ENCODE results near the gene NFKB2.
A peak's percentile ranks its signal among the peaks of the same experiment; 100 is the strongest.

Gene NFKB2

GRCh38 chr10:102396317-102396650, 779 bp downstream of the NFKB2 start:
- DNase-seq: peak; percentile 37

DNA sequence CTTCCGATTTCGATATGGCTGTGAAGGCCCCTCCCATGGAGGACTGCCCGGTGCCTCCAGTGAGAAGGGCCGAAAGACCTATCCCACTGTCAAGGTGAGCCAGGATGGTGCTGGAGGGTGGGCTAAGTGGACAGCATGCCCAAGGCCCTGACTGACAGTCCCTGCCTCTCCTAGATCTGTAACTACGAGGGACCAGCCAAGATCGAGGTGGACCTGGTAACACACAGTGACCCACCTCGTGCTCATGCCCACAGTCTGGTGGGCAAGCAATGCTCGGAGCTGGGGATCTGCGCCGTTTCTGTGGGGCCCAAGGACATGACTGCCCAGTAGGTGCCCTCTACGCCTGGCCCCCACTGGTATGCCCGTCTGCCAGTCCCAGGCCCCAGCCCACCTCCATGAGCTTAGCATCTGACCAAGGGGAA, 1.2 kb downstream of the NFKB2 start:
- DNase-seq: no peak

DNA sequence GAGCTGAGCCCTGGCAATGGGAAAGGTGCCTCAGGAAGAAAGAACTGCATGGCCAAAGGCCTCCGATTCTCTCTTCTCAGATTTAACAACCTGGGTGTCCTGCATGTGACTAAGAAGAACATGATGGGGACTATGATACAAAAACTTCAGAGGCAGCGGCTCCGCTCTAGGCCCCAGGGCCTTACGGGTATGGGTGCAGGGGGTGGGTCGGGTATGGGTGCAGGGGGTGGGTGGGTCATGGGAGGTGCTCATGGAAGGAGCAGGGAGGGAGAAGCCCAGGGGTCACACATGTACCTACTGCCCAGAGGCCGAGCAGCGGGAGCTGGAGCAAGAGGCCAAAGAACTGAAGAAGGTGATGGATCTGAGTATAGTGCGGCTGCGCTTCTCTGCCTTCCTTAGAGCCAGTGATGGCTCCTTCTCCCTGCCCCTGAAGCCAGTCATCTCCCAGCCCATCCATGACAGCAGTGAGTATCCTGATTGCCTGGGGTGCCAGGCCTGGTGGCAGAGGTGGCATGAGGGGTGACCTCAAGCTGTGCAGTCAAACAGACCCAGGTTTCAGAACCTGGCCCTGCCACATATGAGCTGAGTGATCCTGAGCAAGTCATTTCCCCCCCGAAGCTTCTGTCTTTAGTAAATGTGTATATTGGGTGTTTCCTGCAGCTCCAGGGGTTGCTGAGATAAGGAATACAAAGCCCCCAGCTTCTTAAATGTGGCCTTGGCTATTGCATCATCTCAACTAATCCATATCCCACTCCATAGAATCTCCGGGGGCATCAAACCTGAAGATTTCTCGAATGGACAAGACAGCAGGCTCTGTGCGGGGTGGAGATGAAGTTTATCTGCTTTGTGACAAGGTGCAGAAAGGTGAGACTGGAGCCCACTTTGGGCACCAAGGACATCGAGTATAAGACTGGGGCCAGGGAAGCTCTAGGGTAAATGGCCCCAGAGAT, 2.0 kb downstream of the NFKB2 start:
- DNase-seq: no peak

DNA sequence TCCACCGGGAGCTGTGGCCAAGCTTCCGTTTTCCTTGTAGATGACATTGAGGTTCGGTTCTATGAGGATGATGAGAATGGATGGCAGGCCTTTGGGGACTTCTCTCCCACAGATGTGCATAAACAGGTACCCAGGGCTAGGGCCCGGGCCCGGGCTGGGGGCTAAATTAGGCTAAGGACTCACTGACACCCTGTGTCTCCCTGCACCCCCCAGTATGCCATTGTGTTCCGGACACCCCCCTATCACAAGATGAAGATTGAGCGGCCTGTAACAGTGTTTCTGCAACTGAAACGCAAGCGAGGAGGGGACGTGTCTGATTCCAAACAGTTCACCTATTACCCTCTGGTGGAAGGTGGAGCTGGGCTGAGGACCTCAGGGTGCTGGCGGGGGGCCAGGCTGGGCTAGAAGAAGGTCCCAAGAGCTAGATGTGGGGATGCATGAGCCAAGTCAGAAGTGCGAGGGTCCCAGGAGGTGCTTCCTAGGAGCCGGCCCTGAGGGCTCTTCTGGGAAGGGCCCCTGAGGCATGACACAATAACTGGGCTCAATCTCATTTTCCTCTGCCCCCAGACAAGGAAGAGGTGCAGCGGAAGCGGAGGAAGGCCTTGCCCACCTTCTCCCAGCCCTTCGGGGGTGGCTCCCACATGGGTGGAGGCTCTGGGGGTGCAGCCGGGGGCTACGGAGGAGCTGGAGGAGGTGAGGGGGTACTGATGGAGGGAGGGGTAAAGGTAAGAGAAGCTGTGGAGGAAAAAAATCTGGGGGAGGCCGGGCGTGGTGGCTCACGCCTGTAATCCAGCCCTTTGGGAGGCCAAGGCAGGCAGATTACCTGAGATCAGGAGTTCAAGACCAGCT, 2.9 kb downstream of the NFKB2 start:
- DNase-seq: no peak

GRCh38 chr10:102399217-102400021, 3.9 kb downstream of the NFKB2 start:
- DNase-seq: peak; percentile 91

GRCh38 chr10:102400076-102400475, 4.6 kb downstream of the NFKB2 start:
- DNase-seq: no peak

GRCh38 chr10:102400598-102401341, 5.3 kb downstream of the NFKB2 start:
- DNase-seq: peak; percentile 7

DNA sequence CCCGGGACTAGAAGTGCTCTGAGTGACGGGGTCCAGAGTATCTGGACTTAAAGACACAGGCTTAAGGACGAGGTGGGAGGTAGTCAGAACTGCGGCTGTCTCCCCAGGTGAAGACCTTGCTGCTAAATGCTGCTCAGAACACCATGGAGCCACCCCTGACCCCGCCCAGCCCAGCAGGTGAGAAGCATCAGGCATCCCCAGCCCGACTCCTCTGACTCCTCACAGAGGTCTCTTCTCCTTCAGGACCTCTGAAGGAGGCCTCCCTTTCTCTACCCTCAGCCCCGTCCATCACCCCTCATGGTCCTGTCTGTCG, 5.8 kb downstream of the NFKB2 start:
- no peak for DNase-seq

GRCh38 chr10:102401735-102402511, 6.4 kb downstream of the NFKB2 start:
- DNase-seq: no peak

GRCh38 chr10:102402512-102402896, 7.0 kb downstream of the NFKB2 start:
- DNase-seq: no peak

GRCh38 chr10:102403115-102403514, 7.6 kb downstream of the NFKB2 start:
- peak; percentile 15 for DNase-seq

DNA sequence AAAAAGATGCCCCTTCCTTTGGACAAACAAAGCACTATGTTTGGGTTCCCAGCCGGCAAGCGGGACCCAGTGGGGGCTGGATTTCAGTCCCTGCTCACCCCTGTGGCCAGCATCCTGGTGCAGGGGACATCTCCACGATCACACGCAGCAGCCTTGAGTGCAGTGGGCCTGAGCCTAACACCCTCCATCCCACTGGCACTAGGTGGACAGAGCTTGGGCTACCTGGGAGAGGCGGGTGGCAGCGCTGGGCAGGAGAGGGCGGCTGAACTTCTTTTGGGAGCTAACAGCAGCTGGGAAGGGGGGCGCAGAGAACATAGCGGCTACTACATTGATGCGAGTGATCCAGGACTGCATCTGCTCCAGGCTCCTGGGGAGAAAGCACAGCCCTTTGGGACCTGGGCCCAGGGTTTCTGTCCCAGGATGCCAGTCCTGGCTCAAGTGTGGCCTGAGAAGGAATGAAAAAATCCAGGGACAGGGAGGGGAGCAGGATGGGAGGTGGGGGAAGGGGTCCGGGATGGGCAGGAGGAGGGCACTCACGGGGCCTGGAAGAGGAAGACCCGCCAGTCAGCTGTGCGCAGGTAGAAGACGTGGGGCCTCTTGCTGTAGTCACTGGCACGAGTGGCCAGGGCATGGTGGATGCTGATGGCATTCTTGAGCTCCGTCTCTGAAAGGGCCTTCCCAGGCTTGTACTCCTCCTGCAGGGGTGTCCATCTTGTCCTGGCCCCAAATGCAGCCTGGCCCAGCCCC, 9.0 kb downstream of the NFKB2 start:
- peak; percentile 29 for DNase-seq

GRCh38 chr10:102405108-102405571, 9.6 kb downstream of the NFKB2 start:
- DNase-seq: peak; percentile 50

- DNase-seq: no peak
Measured at GRCh38 chr10:102405632-102406031, 10.1 kb downstream of the NFKB2 start.

GRCh38 chr10:102406815-102407214, 11.3 kb downstream of the NFKB2 start:
- DNase-seq: peak; percentile 30

DNA sequence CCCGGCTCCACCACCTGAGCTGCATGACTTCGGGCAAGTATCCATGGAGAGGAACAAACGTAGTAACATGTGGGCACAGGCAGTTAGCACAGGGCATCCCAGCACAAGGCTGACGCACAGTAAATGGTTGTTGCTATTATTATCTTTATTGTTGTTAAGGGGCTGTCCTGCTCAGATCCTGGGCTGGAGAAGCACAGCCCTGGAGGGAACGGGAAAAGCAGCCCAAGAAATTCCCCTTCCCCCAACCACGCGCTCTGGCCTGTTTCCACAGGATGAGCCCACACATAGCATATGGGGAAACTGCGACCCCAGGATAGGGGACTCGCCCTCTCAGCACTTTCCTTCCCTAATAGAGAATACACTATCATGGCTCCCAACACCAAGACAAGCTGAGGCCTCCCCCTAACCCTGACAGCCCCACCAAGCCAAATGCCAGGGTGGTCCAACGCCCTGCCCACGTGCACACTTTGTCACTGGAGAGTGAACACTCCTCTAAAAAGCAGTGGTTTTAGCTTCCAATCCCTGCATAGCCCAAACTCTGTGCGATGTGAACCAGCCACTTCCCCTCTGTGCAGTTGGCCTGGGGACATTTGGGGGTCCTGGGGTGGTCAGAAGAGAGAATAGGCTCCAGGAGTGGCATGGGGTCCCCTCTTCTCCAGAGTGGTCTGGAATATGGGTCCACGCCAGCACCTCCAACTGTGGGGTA, 12.1 kb downstream of the NFKB2 start:
- DNase-seq: peak; percentile 23

- peak; percentile 19 for DNase-seq
Measured at GRCh38 chr10:102408131-102408727, 12.7 kb downstream of the NFKB2 start.

DNA sequence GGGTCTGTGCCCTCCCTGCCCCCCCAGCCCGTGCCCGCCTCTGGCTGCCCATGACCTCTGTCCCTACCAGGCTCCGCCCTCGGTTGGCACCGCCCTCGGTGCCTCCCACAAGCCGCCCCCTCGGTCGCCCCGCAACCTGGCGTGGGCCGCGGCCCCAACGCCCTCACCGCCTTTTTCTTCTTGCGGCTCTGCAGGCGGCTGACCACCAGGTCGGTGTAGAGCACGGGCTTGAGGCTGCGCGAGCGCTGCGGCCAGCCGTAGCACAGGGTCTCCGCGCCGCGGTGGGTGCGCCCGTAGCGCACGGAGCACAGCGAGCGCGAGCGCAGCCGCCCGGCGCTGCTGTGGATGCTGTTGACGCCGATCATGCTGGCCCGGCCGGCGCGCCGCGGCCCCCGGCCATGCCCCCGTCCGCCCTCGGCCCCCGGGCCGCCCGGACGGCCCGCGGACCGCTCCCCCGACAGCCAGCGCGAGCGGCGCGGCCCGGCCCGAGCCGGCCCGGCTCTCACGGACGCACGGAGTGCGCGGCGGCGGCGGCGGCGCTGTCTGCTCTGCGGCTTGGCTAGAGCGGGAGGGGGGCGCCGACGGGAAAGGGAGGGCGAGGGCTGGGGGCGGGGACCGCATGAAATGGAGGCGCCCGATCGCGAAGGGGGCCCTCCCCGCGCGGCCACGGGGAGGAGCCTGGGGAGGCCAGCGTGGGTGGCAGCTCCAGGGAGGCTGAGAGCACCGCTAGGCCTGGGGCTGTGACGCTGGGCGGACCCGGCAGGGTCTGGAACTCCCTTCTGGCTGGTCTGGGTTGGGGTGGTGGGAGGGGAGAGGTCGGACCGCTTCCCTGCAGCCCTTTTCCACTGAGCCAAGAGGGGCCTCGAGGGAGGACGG, 13.5 kb downstream of the NFKB2 start:
- DNase-seq: peak; percentile 77
